ENCODE results near the gene PARP11.

Gene PARP11

DNA sequence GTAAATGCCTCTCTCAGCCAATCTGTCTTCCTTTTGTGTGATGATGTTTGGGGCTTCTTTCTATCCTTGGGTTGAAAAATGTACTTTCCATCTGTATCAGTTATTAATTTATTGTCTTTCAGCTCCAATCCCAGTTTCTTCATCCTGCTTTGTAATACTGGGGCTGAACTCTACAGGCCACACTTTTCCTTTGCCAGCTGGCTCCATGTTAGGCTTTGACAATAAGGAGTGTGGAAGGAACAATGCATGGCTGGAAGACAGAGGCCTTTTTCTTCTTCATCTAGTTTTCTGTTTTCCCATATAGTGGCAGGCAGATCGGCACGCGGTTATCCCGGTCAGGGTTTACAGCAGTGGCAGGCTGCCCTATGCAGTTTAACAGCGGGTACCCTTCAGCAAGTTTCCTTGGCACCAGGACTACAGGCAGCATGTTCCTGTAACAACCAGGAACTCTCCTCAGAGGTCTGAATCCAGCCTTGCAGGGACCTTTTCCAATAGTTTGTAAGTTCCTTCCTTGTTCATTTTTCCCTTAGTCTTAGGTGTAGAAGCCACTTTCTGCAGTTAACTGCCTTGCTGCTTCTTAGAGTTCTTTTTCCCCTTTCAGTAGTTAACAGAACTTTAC, 81.8 kb downstream of the PARP11 start:
- TF ChIP-seq, protein P1, sequence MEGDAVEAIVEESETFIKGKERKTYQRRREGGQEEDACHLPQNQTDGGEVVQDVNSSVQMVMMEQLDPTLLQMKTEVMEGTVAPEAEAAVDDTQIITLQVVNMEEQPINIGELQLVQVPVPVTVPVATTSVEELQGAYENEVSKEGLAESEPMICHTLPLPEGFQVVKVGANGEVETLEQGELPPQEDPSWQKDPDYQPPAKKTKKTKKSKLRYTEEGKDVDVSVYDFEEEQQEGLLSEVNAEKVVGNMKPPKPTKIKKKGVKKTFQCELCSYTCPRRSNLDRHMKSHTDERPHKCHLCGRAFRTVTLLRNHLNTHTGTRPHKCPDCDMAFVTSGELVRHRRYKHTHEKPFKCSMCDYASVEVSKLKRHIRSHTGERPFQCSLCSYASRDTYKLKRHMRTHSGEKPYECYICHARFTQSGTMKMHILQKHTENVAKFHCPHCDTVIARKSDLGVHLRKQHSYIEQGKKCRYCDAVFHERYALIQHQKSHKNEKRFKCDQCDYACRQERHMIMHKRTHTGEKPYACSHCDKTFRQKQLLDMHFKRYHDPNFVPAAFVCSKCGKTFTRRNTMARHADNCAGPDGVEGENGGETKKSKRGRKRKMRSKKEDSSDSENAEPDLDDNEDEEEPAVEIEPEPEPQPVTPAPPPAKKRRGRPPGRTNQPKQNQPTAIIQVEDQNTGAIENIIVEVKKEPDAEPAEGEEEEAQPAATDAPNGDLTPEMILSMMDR (IDR thresholded peaks at IDR 0.05; ENCODE audit: low read depth, low read length): no peak
- no peak overlapping the region for H3K4me3 ChIP-seq (ENCODE audit: low read depth, low read length)

- TF ChIP-seq, protein P1 (IDR thresholded peaks at IDR 0.05; ENCODE audit: low read depth, low read length): no peak
- H3K4me3 ChIP-seq (ENCODE audit: low read depth, low read length): no peak overlapping the region
Measured at GRCh38 chr12:3790642-3791041, 82.6 kb downstream of the PARP11 start.

DNA sequence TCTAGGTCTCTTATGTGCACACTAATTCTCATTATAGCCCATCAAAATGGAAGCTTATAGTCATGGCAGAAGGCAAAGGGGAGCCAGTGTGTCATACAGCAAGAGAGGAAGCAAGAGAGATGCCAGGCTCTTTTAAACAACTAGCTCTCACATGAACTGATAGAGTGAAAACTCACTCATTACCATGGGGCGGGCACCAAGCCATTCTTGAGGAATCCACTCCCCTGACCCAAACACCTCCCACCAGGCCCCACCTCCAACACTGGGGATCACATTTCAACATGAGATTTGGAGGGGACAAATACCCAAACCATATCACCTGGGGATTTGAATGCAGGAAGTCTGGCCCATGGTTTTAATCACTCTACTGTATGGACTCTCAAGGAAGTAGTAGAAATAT, 83.4 kb downstream of the PARP11 start:
- H3K4me3 ChIP-seq (ENCODE audit: low read depth, low read length): no peak overlapping the region
- TF ChIP-seq, protein P1 (IDR thresholded peaks at IDR 0.05; ENCODE audit: low read depth, low read length): no peak

- H3K4me3 ChIP-seq (ENCODE audit: low read depth, low read length): no peak overlapping the region
- TF ChIP-seq, protein P1 (IDR thresholded peaks at IDR 0.05; ENCODE audit: low read depth, low read length): peak; percentile 52
Measured at GRCh38 chr12:3777206-3777809, 95.9 kb downstream of the PARP11 start.

- no peak overlapping the region for H3K4me3 ChIP-seq (ENCODE audit: low read depth, low read length)
- TF ChIP-seq, protein P1 (IDR thresholded peaks at IDR 0.05; ENCODE audit: low read depth, low read length): no peak
Measured at GRCh38 chr12:3775385-3776035, 97.7 kb downstream of the PARP11 start.

DNA sequence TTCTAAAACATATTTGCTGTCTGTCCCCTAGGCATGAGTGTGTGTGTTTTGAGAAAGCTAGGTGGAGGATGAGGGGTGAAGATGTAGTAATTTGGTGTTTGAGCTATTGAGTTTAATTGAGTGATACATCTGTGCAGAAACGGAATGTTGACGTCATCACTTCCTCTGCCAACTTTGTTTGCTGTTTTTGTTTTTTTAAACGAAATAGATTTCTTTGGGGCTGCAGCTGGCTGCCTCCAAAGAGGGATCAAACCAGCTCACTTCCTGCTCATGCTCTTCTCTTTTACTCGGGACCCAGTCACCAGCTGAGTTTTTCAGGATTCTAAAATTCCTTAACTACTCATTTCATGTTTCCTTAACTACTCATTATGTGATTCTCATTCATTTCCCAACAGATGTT, 100.8 kb downstream of the PARP11 start:
- H3K4me3 ChIP-seq (ENCODE audit: low read depth, low read length): no peak overlapping the region
- TF ChIP-seq, protein P1 (IDR thresholded peaks at IDR 0.05; ENCODE audit: low read depth, low read length): no peak

GRCh38 chr12:3771853-3772252, 101.3 kb downstream of the PARP11 start:
- TF ChIP-seq, protein P1 (IDR thresholded peaks at IDR 0.05; ENCODE audit: low read depth, low read length): no peak
- no peak overlapping the region for H3K4me3 ChIP-seq (ENCODE audit: low read depth, low read length)

Measured in WI38 (cell line).